Mucosa of descending colon (tissue), 3 donors: ENCODE data around the gene FHL3. TPM values are rescaled to one million over a fixed set of nuclear protein-coding genes. Genes with fewer than 3 reads are reported as not detected.
A peak's percentile ranks its signal among the peaks of the same experiment; 100 is the strongest.

Experiments used
- ATAC-seq: fragments of 200-7000 bp; cut with Tn5 transposase; one replicate; pipeline ENCODE4 v1.9.1; 2020; ENCODE audit warnings: mild to moderate bottlenecking, moderate library complexity
- DNase-seq, 3 donors: peaks; one replicate each; pipeline ENCODE4 v3.0.0-alpha.2; 2020
- H3K36me3 ChIP-seq: fragments of 200-600 bp; one replicate; pipeline ENCODE4 v1.8.0; 2021; ENCODE audit warnings: low read depth, mild to moderate bottlenecking
- H3K4me1 ChIP-seq: fragments of 200-600 bp; one replicate; pipeline ENCODE4 v1.8.0; 2021; ENCODE audit warnings: low read depth, mild to moderate bottlenecking
- H3K4me3 ChIP-seq: fragments of 200-600 bp; one replicate; pipeline ENCODE4 v1.8.0; 2021; ENCODE audit warnings: mild to moderate bottlenecking
- H3K9me3 ChIP-seq: fragments of 200-600 bp; one replicate; pipeline ENCODE4 v1.8.0; 2021; ENCODE audit warnings: mild to moderate bottlenecking
- CTCF ChIP-seq: fragments of 200-600 bp; IDR thresholded peaks from one replicate; pipeline ENCODE4 v1.8.0; 2022; ENCODE audit warnings: antibody characterized with exemption, mild to moderate bottlenecking
- intact Hi-C, 2 donors: fragments of 100-400 bp; cut with DNase I in 1 of 2; cut with micrococcal nuclease in 1 of 2; formaldehyde crosslinking; loops; one replicate each; pipeline versions ENCODE4 v1.11.0 to v1.11.1; 2022; cut with DNase I, micrococcal nuclease
- total RNA-seq, 3 donors: library from RNA; stranded (reverse); fragmentation: NEBNext Ultra II Directional in 2 of 3; extraction: Animal tissue kit (Norgen Biotek cat#: 25700) in 2 of 3; gene quantifications; one replicate each; pipeline versions ENCODE4 v1.2.1 to v1.2.4, GENCODE V29; 2021 to 2023
- donor health status: DM: no; HTN: no; CAD: no; lungs with moderate emphysema.
- donor health status: DM: no; HTN: no; CAD: no.
- donor health status: DM: no; HTN: yes; CAD: no.

FHL3 gene
- total RNA-seq, 3 donors from 2014 or later, result 2.0 to 34.1 (median 8.7) TPM

GRCh38 chr1:37999430-38000232 lies 5.7 kb downstream of the FHL3 start:
- H3K9me3 ChIP-seq, result no peaks in the 10 kb centered on the region
- no peaks in the 10 kb centered on the region for H3K36me3 ChIP-seq
- peaks cover 23% of the 10 kb centered on the region for H3K4me1 ChIP-seq
- DNase-seq, result peak in 1 of 3 donors; percentile 59
- TF ChIP-seq CTCF, result no peak
- H3K4me3 ChIP-seq, result no peak overlapping the region
- ATAC-seq, result peak; percentile 20
- intact Hi-C loops, result no loop called here

GRCh38 chr1:37998913-37999429 lies 6.3 kb downstream of the FHL3 start:
- H3K4me1 ChIP-seq, result peaks cover 23% of the 10 kb centered on the region
- no peak for TF ChIP-seq CTCF
- no peak overlapping the region for H3K4me3 ChIP-seq
- no peaks in the 10 kb centered on the region for H3K36me3 ChIP-seq
- H3K9me3 ChIP-seq, result no peaks in the 10 kb centered on the region
- peak in 1 of 3 donors; percentile 46 for DNase-seq
- ATAC-seq, result no peak
- intact Hi-C loops, result no loop called here

- ATAC-seq (no peak), DNase-seq (no peak)
- Histone ChIP-seq H3K9me3 (no peaks in the 10 kb centered on the region), H3K4me3 (no peak overlapping the region), H3K36me3 (no peaks in the 10 kb centered on the region), H3K4me1 (peaks cover 23% of the 10 kb centered on the region)
- TF ChIP-seq CTCF, result no peak
- intact Hi-C loops, result no loop called here
Observed at GRCh38 chr1:37998089-37998808, 7.1 kb downstream of the FHL3 start.

- Histone ChIP-seq H3K9me3 (no peaks in the 10 kb centered on the region), H3K4me1 (peaks cover 19% of the 10 kb centered on the region), H3K4me3 (no peak overlapping the region), H3K36me3 (no peaks in the 10 kb centered on the region)
- ATAC-seq, result no peak
- intact Hi-C loops, result no loop called here
- peak in 1 of 3 donors; percentile 51 for DNase-seq
- TF ChIP-seq CTCF, result no peak
Observed at GRCh38 chr1:37997256-37998088, 7.8 kb downstream of the FHL3 start.

GRCh38 chr1:37995751-37996345 lies 9.5 kb downstream of the FHL3 start:
- Histone ChIP-seq H3K9me3 (no peaks in the 10 kb centered on the region), H3K36me3 (no peaks in the 10 kb centered on the region), H3K4me1 (peaks cover 16% of the 10 kb centered on the region), H3K4me3 (no peak overlapping the region)
- peak; percentile 66 for ATAC-seq
- intact Hi-C loops, result no loop called here
- TF ChIP-seq CTCF, result no peak
- peak; percentile 61 to 85 (median 73) for DNase-seq
